SK-N-SH (cell line): ENCODE results near the gene SASH1. TPM values are rescaled to one million over a fixed set of nuclear protein-coding genes. Genes with fewer than 3 reads are reported as not detected.

ENCODE experiments used
- CTCF ChIA-PET: fragments of 300-600, 350-600 bp; formaldehyde crosslinking; extraction: SDS; loops from one replicate; lab custom pipeline; 2021; lab: Yijun Ruan, JAX
- POLR2A ChIA-PET: fragments of 350-600 bp; sonication (Branson Sonifier 250); formaldehyde crosslinking; extraction: SDS; loops from one replicate; lab custom pipeline; 2020; ENCODE audit warnings: antibody characterized with exemption, inconsistent platforms; lab: Yijun Ruan, JAX
- DNase-seq: peaks from one replicate; pipeline ENCODE4 v3.0.0; 2012
- H2AFZ ChIP-seq: fragments of 200-600 bp; sonication (generic); 2 replicates; pipeline ENCODE4 v1.8.1; 2016; ENCODE audit warnings: antibody characterized with exemption, mild to moderate bottlenecking, low read depth
- H3F3A ChIP-seq: fragments of 200-600 bp; sonication (generic); replicated peaks from 2 replicates; pipeline ENCODE3; 2016; ENCODE audit warnings: antibody characterized with exemption, mild to moderate bottlenecking; ENCODE audit not compliant: insufficient read depth
- H3K27ac ChIP-seq, 2 experiments: fragments of 200-500 bp in 1 of 2; fragments of 200-600 bp in 1 of 2; sonication (Bioruptor generic) in 1 of 2; sonication (generic), shearing (Covaris generic) in 1 of 2; 2 replicates each; pipeline versions ENCODE4 v1.5.1 to v1.6.1; 2014 to 2016; ENCODE audit warnings: low read depth in 2 of 2, inconsistent platforms in 1 of 2, low read length in 1 of 2, mild to moderate bottlenecking in 1 of 2, mixed read lengths in 1 of 2
- H3K27me3 ChIP-seq: fragments of 200-600 bp; sonication (generic), shearing (Covaris generic); 2 replicates; pipeline ENCODE4 v1.6.1; 2016; ENCODE audit warnings: mixed run types; ENCODE audit not compliant: insufficient read depth
- H3K36me3 ChIP-seq, 2 experiments: fragments of 200-500 bp in 1 of 2; fragments of 200-600 bp in 1 of 2; sonication (Bioruptor generic) in 1 of 2; sonication (generic) in 1 of 2; replicated peaks in 1 of 2; 2 replicates each; pipeline versions ENCODE3 to v1.5.1; 2014 to 2016; ENCODE audit warnings: low read length in 1 of 2, mild to moderate bottlenecking in 1 of 2; ENCODE audit not compliant: insufficient read depth in 2 of 2, control insufficient read depth in 1 of 2
- H3K4me1 ChIP-seq, 2 experiments: fragments of 200-500 bp in 1 of 2; fragments of 200-600 bp in 1 of 2; sonication (Bioruptor generic) in 1 of 2; sonication (generic), shearing (Covaris generic) in 1 of 2; 2 replicates each; pipeline versions ENCODE4 v1.5.1 to v1.6.1; 2014 to 2016; ENCODE audit warnings: low read depth in 1 of 2, low read length in 1 of 2, mixed run types in 1 of 2; ENCODE audit not compliant: insufficient read depth in 2 of 2, control insufficient read depth in 1 of 2
- H3K4me2 ChIP-seq: fragments of 200-600 bp; sonication (generic), shearing (Covaris generic); 2 replicates; pipeline ENCODE4 v1.6.1; 2017; ENCODE audit warnings: mixed run types
- H3K4me3 ChIP-seq, 2 experiments: fragments of 200-500 bp in 1 of 2; fragments of 200-600 bp in 1 of 2; sonication (Bioruptor generic) in 1 of 2; sonication (generic), shearing (Covaris generic) in 1 of 2; 2 replicates each; pipeline versions ENCODE4 v1.5.1 to v1.8.1; 2014 to 2016; ENCODE audit warnings: low read depth in 2 of 2, inconsistent platforms in 1 of 2, low read length in 1 of 2, mild to moderate bottlenecking in 1 of 2, mixed read lengths in 1 of 2, moderate library complexity in 1 of 2
- H3K79me2 ChIP-seq: fragments of 200-600 bp; sonication (generic); 2 replicates; pipeline ENCODE4 v1.8.1; 2017; ENCODE audit warnings: mild to moderate bottlenecking; ENCODE audit not compliant: insufficient read depth
- H3K9ac ChIP-seq: fragments of 200-600 bp; sonication (generic); 2 replicates; pipeline ENCODE4 v1.6.1; 2017; ENCODE audit warnings: mixed run types
- H3K9me2 ChIP-seq: fragments of 200-600 bp; sonication (generic); 2 replicates; pipeline ENCODE4 v1.6.1; 2017; ENCODE audit warnings: mixed run types
- H3K9me3 ChIP-seq: fragments of 200-600 bp; sonication (generic); 2 replicates; pipeline ENCODE4 v1.6.1; 2017; ENCODE audit warnings: mixed run types, mild to moderate bottlenecking, moderate library complexity
- H4K20me1 ChIP-seq: fragments of 200-600 bp; sonication (generic); 2 replicates; pipeline ENCODE4 v1.6.1; 2017; ENCODE audit warnings: mild to moderate bottlenecking, mixed run types; ENCODE audit not compliant: insufficient read depth
- CHD2 ChIP-seq: fragments of 150-350 bp; IDR thresholded peaks from 2 replicates; pipeline ENCODE4 v1.6.1; 2018; ENCODE audit warnings: low read length; ENCODE audit not compliant: partially characterized antibody
- EP300 ChIP-seq, 2 experiments: IDR thresholded peaks; 2 replicates each; pipeline versions ENCODE4 v1.4.0 to v1.6.1; 2012; ENCODE audit warnings: borderline replicate concordance in 1 of 2, low read depth in 1 of 2, low read length in 1 of 2
- IRF3 ChIP-seq: fragments of 150-350 bp; IDR thresholded peaks from 2 replicates; pipeline ENCODE4 v1.6.1; 2016; ENCODE audit warnings: mild to moderate bottlenecking, low read depth, low read length
- MAX ChIP-seq: IDR thresholded peaks from 2 replicates; pipeline ENCODE4 v1.4.0; 2012; ENCODE audit warnings: low read depth
- MEF2A ChIP-seq: IDR thresholded peaks from 2 replicates; pipeline ENCODE4 v1.4.0; 2012; ENCODE audit warnings: low read depth, borderline replicate concordance
- MXI1 ChIP-seq: IDR thresholded peaks from 2 replicates; pipeline ENCODE4 v1.6.1; 2012; ENCODE audit warnings: mild to moderate bottlenecking, low read depth, low read length, improper control_type of control experiment
- RCOR1 ChIP-seq: fragments of 150-350 bp; IDR thresholded peaks from 2 replicates; pipeline ENCODE4 v1.6.1; 2017; ENCODE audit warnings: antibody characterized with exemption, low read length
- SIN3A ChIP-seq: IDR thresholded peaks from 2 replicates; pipeline ENCODE4 v1.6.1; 2012; ENCODE audit warnings: low read depth, mild to moderate bottlenecking, low read length, moderate library complexity, borderline replicate concordance
- TCF12 ChIP-seq: IDR thresholded peaks from 2 replicates; pipeline ENCODE4 v1.4.0; 2012
- TEAD4 ChIP-seq: IDR thresholded peaks from 2 replicates; pipeline ENCODE4 v1.4.0; 2012; ENCODE audit warnings: mild to moderate bottlenecking, borderline replicate concordance; ENCODE audit not compliant: insufficient read depth
- USF1 ChIP-seq: IDR thresholded peaks from 2 replicates; pipeline ENCODE4 v1.4.0; 2012; ENCODE audit warnings: low read depth, borderline replicate concordance
- WGBS: methylation state at CpG from one replicate; pipeline ENCODE4 v1.1.6; 2017; ENCODE audit warnings: low lambda C conversion rate; 5-methylcytosine and 5-hydroxymethylcytosine counted together
- polyA plus RNA-seq, 3 experiments: library from polyadenylated mRNA; depleted of rRNA; stranded (reverse); fragments of >200 nt; gene quantifications; 2 replicates each; pipeline ENCODE4 v1.2.3, GENCODE V29; 2012

The SASH1 gene
- polyA plus RNA-seq, 1 of the 3 experiments (the other 2 are of a cell fraction): 19.8 TPM

GRCh38 chr6:148508401-148509041, 165.9 kb downstream of the SASH1 start (continued):
- TF ChIP-seq IRF3 (no peak), TEAD4 (no peak), CHD2 (no peak), TCF12 (no peak; the same call in 1 of the 2 replicates), EP300 (IDR thresholded peaks at IDR 0.05; ENCODE audit: borderline replicate concordance in 1 of 2, low read depth in 1 of 2, low read length in 1 of 2) (peak in 1 of 2 experiments; percentile 12; a peak in 1 of 4 replicates), MAX (no peak), MXI1 (no peak), RCOR1 (no peak), USF1 (no peak)

- Histone ChIP-seq H3K27me3 (no peaks in the 10 kb centered on the region), H3K4me3 (peak overlapping the region; percentile 50 to 69; a peak in 3 of 4 replicates), H4K20me1 (no peaks in the 10 kb centered on the region), H3F3A (peaks cover 38% of the 10 kb centered on the region), H3K9me2 (no peaks in the 10 kb centered on the region), H3K9me3 (no peaks in the 10 kb centered on the region), H3K4me2 (peak overlapping the region; percentile 88), H3K79me2 (peaks cover 82% of the 10 kb centered on the region), H3K9ac (peak overlapping the region; percentile 90), H3K36me3 (no peaks in the 10 kb centered on the region), H2AFZ (no peak overlapping the region), H3K27ac (peak overlapping the region; percentile 80 to 98; a peak in 3 of 4 replicates), H3K4me1 (peaks cover 3 to 8% of the 10 kb centered on the region in 2 experiments; a peak in 2 of 4 replicates)
- ChIA-PET CTCF (interaction anchor here (0.8 to 1.4 kb wide), 3 partner anchors 11 to 51 kb away, joined by 3 read pairs; no protein-coding TSS in a partner anchor), POLR2A (no interaction called here)
- no peak for DNase-seq
- TF ChIP-seq MEF2A: no peak
- peak; percentile 50; the same call in 1 of the 2 replicates for TF ChIP-seq SIN3A
- WGBS: 11% methylated on average over 14 of the region's 14 CpGs
Observed at GRCh38 chr6:148509119-148509799, 166.6 kb downstream of the SASH1 start.
